ENCODE results near the gene ALKBH7. TPM values are rescaled to one million over a fixed set of nuclear protein-coding genes. Genes with fewer than 3 reads are reported as not detected.

ALKBH7 gene, protein sequence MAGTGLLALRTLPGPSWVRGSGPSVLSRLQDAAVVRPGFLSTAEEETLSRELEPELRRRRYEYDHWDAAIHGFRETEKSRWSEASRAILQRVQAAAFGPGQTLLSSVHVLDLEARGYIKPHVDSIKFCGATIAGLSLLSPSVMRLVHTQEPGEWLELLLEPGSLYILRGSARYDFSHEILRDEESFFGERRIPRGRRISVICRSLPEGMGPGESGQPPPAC
- 10 to 100 TPM; 34.1 to 74.4 (median 56.9) TPM for total RNA-seq

DNA sequence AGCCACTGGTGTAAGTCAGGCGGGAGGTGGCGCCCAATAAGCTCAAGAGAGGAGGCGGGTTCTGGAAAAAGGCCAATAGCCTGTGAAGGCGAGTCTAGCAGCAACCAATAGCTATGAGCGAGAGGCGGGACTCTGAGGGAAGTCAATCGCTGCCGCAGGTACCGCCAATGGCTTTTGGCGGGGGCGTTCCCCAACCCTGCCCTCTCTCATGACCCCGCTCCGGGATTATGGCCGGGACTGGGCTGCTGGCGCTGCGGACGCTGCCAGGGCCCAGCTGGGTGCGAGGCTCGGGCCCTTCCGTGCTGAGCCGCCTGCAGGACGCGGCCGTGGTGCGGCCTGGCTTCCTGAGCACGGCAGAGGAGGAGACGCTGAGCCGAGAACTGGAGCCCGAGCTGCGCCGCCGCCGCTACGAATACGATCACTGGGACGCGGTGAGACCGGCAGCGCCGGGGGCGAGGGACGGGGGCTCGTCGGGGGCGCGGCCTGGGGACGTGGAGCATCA is at the start of gene ALKBH7:
TSS of gene ALKBH7 (plus strand) at position 201 of the 502 bp plus-strand sequence. CDS start at position 228, 27 bp downstream.
- Histone ChIP-seq H3K36me3 (peaks cover 31% of the 10 kb centered on the region), H3K27ac (peak within 1 kb of the TSS; percentile 95), H3K4me1 (peaks cover 28% of the 10 kb centered on the region), H3K27me3 (no peaks in the 10 kb centered on the region), H3K4me3 (peak within 1 kb of the TSS; percentile 84), H3K9me3 (no peaks in the 10 kb centered on the region)
- TF ChIP-seq POLR2AphosphoS5 (IDR thresholded peaks at IDR 0.05): peak in 2 of 3 donors; percentile 60 to 84
- TF ChIP-seq POLR2A (IDR thresholded peaks at IDR 0.05): peak in 1 of 2 donors; percentile 11
- TF ChIP-seq, protein P1, sequence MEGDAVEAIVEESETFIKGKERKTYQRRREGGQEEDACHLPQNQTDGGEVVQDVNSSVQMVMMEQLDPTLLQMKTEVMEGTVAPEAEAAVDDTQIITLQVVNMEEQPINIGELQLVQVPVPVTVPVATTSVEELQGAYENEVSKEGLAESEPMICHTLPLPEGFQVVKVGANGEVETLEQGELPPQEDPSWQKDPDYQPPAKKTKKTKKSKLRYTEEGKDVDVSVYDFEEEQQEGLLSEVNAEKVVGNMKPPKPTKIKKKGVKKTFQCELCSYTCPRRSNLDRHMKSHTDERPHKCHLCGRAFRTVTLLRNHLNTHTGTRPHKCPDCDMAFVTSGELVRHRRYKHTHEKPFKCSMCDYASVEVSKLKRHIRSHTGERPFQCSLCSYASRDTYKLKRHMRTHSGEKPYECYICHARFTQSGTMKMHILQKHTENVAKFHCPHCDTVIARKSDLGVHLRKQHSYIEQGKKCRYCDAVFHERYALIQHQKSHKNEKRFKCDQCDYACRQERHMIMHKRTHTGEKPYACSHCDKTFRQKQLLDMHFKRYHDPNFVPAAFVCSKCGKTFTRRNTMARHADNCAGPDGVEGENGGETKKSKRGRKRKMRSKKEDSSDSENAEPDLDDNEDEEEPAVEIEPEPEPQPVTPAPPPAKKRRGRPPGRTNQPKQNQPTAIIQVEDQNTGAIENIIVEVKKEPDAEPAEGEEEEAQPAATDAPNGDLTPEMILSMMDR (IDR thresholded peaks at IDR 0.05): no peak
- under 1% methylated on average over 23 of the region's 47 CpGs for WGBS
- peak; percentile 99 to 100 for DNase-seq (ENCODE audit: low spot score in 2 of 2)

DNA sequence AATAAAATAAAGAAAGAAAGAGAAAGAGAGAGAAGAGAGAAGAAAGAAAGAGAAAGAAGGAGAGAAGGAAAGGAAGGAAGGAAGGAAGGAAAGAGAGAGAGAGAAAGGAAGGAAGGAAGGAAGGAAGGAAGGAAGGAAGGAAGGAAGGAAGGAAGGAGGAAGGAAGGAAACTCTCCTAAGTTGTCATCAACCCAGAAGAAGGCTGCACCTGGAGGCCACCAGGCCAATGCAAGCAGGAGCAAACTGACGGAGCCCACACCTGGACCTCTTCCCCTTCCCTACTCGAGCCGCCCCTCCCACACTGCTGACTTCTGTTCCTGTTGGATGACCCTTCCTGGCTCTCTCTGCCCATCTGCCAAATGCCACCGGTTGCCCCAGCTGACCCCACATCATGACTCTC is 47.8 kb upstream of the ALKBH7 start:
- peaks cover 8% of the 10 kb centered on the region for H3K27me3 ChIP-seq
- no peaks in the 10 kb centered on the region for H3K4me1 ChIP-seq
- no peak overlapping the region for H3K4me3 ChIP-seq
- H3K9me3 ChIP-seq: no peaks in the 10 kb centered on the region
- 77% methylated on average over 4 of the region's 4 CpGs for WGBS
- no peak overlapping the region for H3K27ac ChIP-seq
- H3K36me3 ChIP-seq: no peaks in the 10 kb centered on the region
- no peak for DNase-seq (ENCODE audit: low spot score in 2 of 2)
- TF ChIP-seq POLR2AphosphoS5 (IDR thresholded peaks at IDR 0.05): no peak
- TF ChIP-seq EP300 (IDR thresholded peaks at IDR 0.05): no peak
- TF ChIP-seq POLR2A (IDR thresholded peaks at IDR 0.05): no peak
- TF ChIP-seq, protein P1 (IDR thresholded peaks at IDR 0.05): no peak

DNA sequence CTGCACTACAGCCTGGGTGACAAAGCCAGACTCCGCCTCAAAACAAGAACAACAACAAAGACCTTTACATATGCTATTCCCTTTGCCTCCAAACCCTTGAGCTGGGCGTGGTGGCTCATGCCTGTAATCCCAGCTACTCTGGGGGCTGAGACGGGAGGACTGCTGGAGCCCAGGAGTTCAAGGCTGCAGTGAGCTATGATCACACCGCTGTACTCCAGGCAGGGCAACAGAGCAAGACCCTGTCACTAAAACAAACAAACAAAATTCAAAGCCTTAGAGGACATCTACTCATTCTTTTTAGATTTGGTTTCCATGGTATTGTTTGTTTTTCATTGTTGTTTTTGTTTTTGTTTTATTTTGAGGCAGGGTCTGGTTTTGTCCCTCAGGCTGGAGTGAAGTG is 47.0 kb upstream of the ALKBH7 start:
- TF ChIP-seq POLR2AphosphoS5 (IDR thresholded peaks at IDR 0.05) (no peak), EP300 (IDR thresholded peaks at IDR 0.05) (no peak), POLR2A (IDR thresholded peaks at IDR 0.05) (no peak)
- TF ChIP-seq, protein P1 (IDR thresholded peaks at IDR 0.05): no peak
- Histone ChIP-seq H3K9me3 (no peaks in the 10 kb centered on the region), H3K4me3 (no peak overlapping the region), H3K4me1 (no peaks in the 10 kb centered on the region), H3K27me3 (peaks cover 5% of the 10 kb centered on the region), H3K36me3 (no peaks in the 10 kb centered on the region), H3K27ac (no peak overlapping the region)
- 62% methylated on average over 4 of the region's 4 CpGs for WGBS
- DNase-seq (ENCODE audit: low spot score in 2 of 2): no peak

DNA sequence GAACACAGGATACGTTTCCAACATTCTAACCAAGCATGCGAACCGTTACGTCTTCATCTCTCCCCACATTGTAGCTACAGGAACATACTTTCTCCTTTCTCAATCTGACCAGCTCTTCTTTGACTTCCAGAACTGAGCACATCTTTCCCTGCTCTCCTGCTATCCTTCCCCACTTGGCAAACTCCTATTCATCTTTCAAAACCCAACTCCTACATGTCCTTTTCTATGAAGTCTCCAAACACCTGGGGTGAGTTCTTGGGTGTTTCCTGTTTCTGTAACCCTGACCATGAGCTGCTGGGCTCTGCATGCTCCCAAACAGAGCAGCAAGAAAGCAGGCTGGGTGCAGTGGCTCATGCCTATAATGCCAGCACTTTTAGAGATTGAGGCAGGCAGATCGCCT is 45.8 kb upstream of the ALKBH7 start:
- WGBS: 80% methylated on average over 5 of the region's 5 CpGs
- no peak for DNase-seq (ENCODE audit: low spot score in 2 of 2)
- no peak overlapping the region for H3K4me3 ChIP-seq
- no peaks in the 10 kb centered on the region for H3K4me1 ChIP-seq
- TF ChIP-seq EP300 (IDR thresholded peaks at IDR 0.05): no peak
- TF ChIP-seq POLR2AphosphoS5 (IDR thresholded peaks at IDR 0.05): no peak
- TF ChIP-seq POLR2A (IDR thresholded peaks at IDR 0.05): no peak
- TF ChIP-seq, protein P1 (IDR thresholded peaks at IDR 0.05): no peak
- no peaks in the 10 kb centered on the region for H3K36me3 ChIP-seq
- peaks cover 1% of the 10 kb centered on the region for H3K27me3 ChIP-seq
- no peak overlapping the region for H3K27ac ChIP-seq
- no peaks in the 10 kb centered on the region for H3K9me3 ChIP-seq

DNA sequence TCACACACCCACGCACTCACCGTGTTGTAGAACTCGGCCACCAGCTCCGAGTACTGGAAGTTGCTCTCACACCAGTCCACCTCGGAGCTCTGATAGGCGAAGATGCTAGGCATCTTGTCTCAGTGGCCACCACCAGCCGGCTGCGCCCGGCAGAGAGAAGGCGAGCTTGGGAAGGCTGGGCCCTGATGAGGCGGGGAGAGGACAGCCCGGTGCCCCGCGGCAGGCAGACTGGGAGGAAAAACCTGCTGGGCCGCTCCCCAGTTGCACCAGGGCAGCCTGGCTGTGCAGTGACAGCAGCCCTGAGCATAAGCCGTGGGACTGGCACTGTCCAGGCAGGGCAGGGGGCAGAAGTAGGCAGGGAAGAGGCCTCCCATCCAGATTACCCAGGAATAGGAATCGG is 39.2 kb upstream of the ALKBH7 start, which contains the start of gene ACER1:
TSS of gene ACER1 (minus strand) at position 174 of the 400 bp plus-strand sequence. CDS start at position 113, 61 bp downstream.
- H3K4me3 ChIP-seq: no peak within 1 kb of the TSS
- peak within 1 kb of the TSS; percentile 35 for H3K27ac ChIP-seq

More for the DNA sequence above, 39.2 kb upstream of the ALKBH7 start, which contains the start of gene ACER1:
- Histone ChIP-seq H3K27me3 (no peaks in the 10 kb centered on the region), H3K4me1 (peaks cover 4% of the 10 kb centered on the region), H3K36me3 (no peaks in the 10 kb centered on the region), H3K9me3 (no peaks in the 10 kb centered on the region)
- TF ChIP-seq POLR2AphosphoS5 (IDR thresholded peaks at IDR 0.05) (no peak), POLR2A (IDR thresholded peaks at IDR 0.05) (no peak), EP300 (IDR thresholded peaks at IDR 0.05) (no peak)
- TF ChIP-seq, protein P1 (IDR thresholded peaks at IDR 0.05): no peak
- DNase-seq (ENCODE audit: low spot score in 2 of 2): peak in 1 of 2 donors; percentile 62
- WGBS: 51% methylated on average over 8 of the region's 17 CpGs

Data from suprapubic skin (tissue), 4 donors.